NT2/D1 (cell line): ENCODE data around the gene SLC24A4.

Source experiments
- DNase-seq: peaks from one replicate; pipeline ENCODE4 v3.0.0-alpha.2; 2011; ENCODE audit warnings: low read depth, low spot score
- H3K27me3 ChIP-seq: 2 replicates; pipeline ENCODE4 v1.6.0; 2011; ENCODE audit warnings: mild to moderate bottlenecking; ENCODE audit not compliant: insufficient read length, insufficient read depth
- H3K36me3 ChIP-seq: 2 replicates; pipeline ENCODE4 v1.6.1; 2011; ENCODE audit warnings: mild to moderate bottlenecking, low read length, mixed read lengths; ENCODE audit not compliant: insufficient read depth, insufficient read length
- H3K4me1 ChIP-seq: 2 replicates; pipeline ENCODE4 v1.5.1; 2011; ENCODE audit not compliant: insufficient read depth, insufficient read length
- H3K4me3 ChIP-seq: 2 replicates; pipeline ENCODE4 v1.5.1; 2011; ENCODE audit warnings: low read depth; ENCODE audit not compliant: insufficient read length
- H3K9ac ChIP-seq: 2 replicates; pipeline ENCODE4 v1.6.0; 2011; ENCODE audit warnings: low read depth; ENCODE audit not compliant: insufficient read length
- H3K9me3 ChIP-seq: 2 replicates; pipeline ENCODE4 v1.5.1; 2011; ENCODE audit warnings: mild to moderate bottlenecking, low read length; ENCODE audit not compliant: insufficient read depth
- SUZ12 ChIP-seq: IDR thresholded peaks from 2 replicates; pipeline ENCODE4 v1.6.1; 2011; ENCODE audit not compliant: insufficient read length, insufficient read depth; ENCODE audit errors: extremely low read depth
- YY1 ChIP-seq: IDR thresholded peaks from 2 replicates; pipeline ENCODE4 v1.6.1; 2011; ENCODE audit not compliant: insufficient read length, insufficient read depth
- ZNF274 ChIP-seq: IDR thresholded peaks from 2 replicates; pipeline ENCODE4 v1.6.1; 2011; ENCODE audit warnings: mild to moderate bottlenecking, low read depth, low read length

Gene SLC24A4

GRCh38 chr14:92317511-92317910 lies 5.5 kb upstream of the SLC24A4 start:
- Histone ChIP-seq H3K36me3 (no peaks in the 10 kb centered on the region), H3K4me1 (no peaks in the 10 kb centered on the region), H3K27me3 (peaks cover 25% of the 10 kb centered on the region), H3K9me3 (no peaks in the 10 kb centered on the region), H3K9ac (no peak overlapping the region), H3K4me3 (no peak overlapping the region)
- TF ChIP-seq YY1 (no peak), ZNF274 (no peak), SUZ12 (no peak)
- no peak for DNase-seq

GRCh38 chr14:92321701-92322100 lies 1.3 kb upstream of the SLC24A4 start:
- DNase-seq = no peak
- no peak overlapping the region for H3K9ac ChIP-seq
- peaks cover 65% of the 10 kb centered on the region for H3K27me3 ChIP-seq
- no peak for TF ChIP-seq ZNF274
- TF ChIP-seq SUZ12 = no peak
- TF ChIP-seq YY1 = no peak
- no peaks in the 10 kb centered on the region for H3K9me3 ChIP-seq
- no peaks in the 10 kb centered on the region for H3K36me3 ChIP-seq
- H3K4me3 ChIP-seq = no peak overlapping the region
- peaks cover 2% of the 10 kb centered on the region for H3K4me1 ChIP-seq

- DNase-seq = no peak
- Histone ChIP-seq H3K4me1 (peaks cover 2% of the 10 kb centered on the region), H3K27me3 (peaks cover 65% of the 10 kb centered on the region), H3K4me3 (no peak overlapping the region), H3K9me3 (no peaks in the 10 kb centered on the region), H3K9ac (no peak overlapping the region), H3K36me3 (no peaks in the 10 kb centered on the region)
- TF ChIP-seq SUZ12 (no peak), YY1 (no peak), ZNF274 (no peak)
Measured at GRCh38 chr14:92322516-92322915, 449 bp upstream of the SLC24A4 start.

- Histone ChIP-seq H3K9ac (peak overlapping the region; percentile 61), H3K4me1 (peaks cover 2% of the 10 kb centered on the region), H3K36me3 (no peaks in the 10 kb centered on the region), H3K9me3 (no peaks in the 10 kb centered on the region), H3K27me3 (peaks cover 65% of the 10 kb centered on the region), H3K4me3 (peak overlapping the region; percentile 41)
- TF ChIP-seq ZNF274 (no peak), SUZ12 (no peak), YY1 (no peak)
- DNase-seq = no peak
Measured at GRCh38 chr14:92323916-92324818, 1.2 kb downstream of the SLC24A4 start.

- Histone ChIP-seq H3K9ac (no peak overlapping the region), H3K36me3 (no peaks in the 10 kb centered on the region), H3K4me1 (peaks cover 2% of the 10 kb centered on the region), H3K4me3 (no peak overlapping the region), H3K9me3 (no peaks in the 10 kb centered on the region), H3K27me3 (peaks cover 57% of the 10 kb centered on the region)
- DNase-seq = no peak
- TF ChIP-seq ZNF274 (no peak), SUZ12 (no peak), YY1 (no peak)
Measured at GRCh38 chr14:92325835-92326234, 2.9 kb downstream of the SLC24A4 start.

- Histone ChIP-seq H3K4me3 (no peak overlapping the region), H3K4me1 (peaks cover 2% of the 10 kb centered on the region), H3K9me3 (no peaks in the 10 kb centered on the region), H3K27me3 (peaks cover 29% of the 10 kb centered on the region), H3K36me3 (no peaks in the 10 kb centered on the region), H3K9ac (no peak overlapping the region)
- TF ChIP-seq SUZ12 (no peak), YY1 (no peak), ZNF274 (no peak)
- no peak for DNase-seq
Measured at GRCh38 chr14:92328664-92329255, 5.8 kb downstream of the SLC24A4 start.

- no peak for DNase-seq
- Histone ChIP-seq H3K36me3 (no peaks in the 10 kb centered on the region), H3K9ac (no peak overlapping the region), H3K4me1 (peaks cover 4% of the 10 kb centered on the region), H3K9me3 (no peaks in the 10 kb centered on the region), H3K4me3 (no peak overlapping the region), H3K27me3 (no peaks in the 10 kb centered on the region)
- TF ChIP-seq YY1 (no peak), ZNF274 (no peak), SUZ12 (no peak)
Measured at GRCh38 chr14:92334050-92334449, 11.1 kb downstream of the SLC24A4 start.
